ENCODE data around the gene KLRK1. TPM values are rescaled to one million over a fixed set of nuclear protein-coding genes. Genes with fewer than 3 reads are reported as not detected.
"Not testable (repeated sequence)": the region's sequence is repeated elsewhere in the genome, so short reads cannot be mapped to it uniquely, and the experiment has no call there.

Gene KLRK1
- total and polyA plus RNA-seq, 4 donors, result 0.59 to 3.5 (median 1.7) TPM

DNA sequence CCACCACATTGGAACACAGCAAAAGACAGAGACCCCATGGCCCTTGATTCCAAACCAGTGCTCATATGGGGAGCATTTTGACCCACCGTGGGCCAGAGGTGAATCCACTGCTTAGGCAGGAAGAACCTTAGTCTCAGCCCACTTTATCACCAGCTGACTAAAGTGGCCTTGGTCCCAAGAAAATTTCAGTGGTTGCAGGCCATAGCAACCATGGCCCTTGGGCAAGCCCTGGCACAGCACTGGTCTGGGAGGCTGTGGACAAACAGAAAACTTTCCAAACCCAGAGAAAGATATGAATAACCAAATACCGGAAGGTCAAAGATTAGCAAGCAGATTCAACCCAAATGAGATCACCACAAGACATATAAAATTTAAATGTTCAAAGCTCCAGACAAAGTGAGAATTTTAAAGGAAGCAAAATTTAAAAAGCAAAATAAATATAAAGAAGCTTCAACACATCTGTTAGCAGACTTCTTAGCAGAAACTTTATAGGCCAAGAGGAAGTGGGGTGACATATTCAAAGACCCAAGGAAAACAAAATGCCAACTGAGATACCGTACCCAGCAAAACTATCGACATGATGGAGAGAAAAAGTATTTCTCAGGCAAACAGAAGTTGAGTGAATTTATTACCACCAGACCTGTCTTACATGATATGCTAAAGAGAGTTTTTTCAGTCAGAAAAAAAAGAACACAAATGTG, 7.8 kb downstream of the KLRK1 start:
- intact Hi-C loops (cut with DNase I), result no loop called here
- no peaks in the 10 kb centered on the region for H3K27me3 ChIP-seq (ENCODE audit: control insufficient read depth in 1 of 2, insufficient read depth in 2 of 2, low read length in 1 of 2)
- H3K4me3 ChIP-seq (ENCODE audit: low read length in 2 of 2), result no peak overlapping the region
- H3K4me1 ChIP-seq (ENCODE audit: control insufficient read depth in 1 of 2, insufficient read depth in 2 of 2, low read length in 2 of 2), result no peaks in the 10 kb centered on the region
- H3K27ac ChIP-seq (ENCODE audit: low read depth in 1 of 2, low read length in 2 of 2), result no peak overlapping the region
- ATAC-seq (ENCODE audit: low FRiP score) (no peak), DNase-seq (no peak)
- H3K9me3 ChIP-seq (ENCODE audit: control insufficient read depth, low read length), result no peaks in the 10 kb centered on the region
- H3K36me3 ChIP-seq (ENCODE audit: control insufficient read depth in 1 of 2, insufficient read depth in 2 of 2, low read length in 1 of 2), result no peaks in the 10 kb centered on the region
- 61 to 69% methylated on average over 4 of the region's 4 CpGs for WGBS, 2 donors

DNA sequence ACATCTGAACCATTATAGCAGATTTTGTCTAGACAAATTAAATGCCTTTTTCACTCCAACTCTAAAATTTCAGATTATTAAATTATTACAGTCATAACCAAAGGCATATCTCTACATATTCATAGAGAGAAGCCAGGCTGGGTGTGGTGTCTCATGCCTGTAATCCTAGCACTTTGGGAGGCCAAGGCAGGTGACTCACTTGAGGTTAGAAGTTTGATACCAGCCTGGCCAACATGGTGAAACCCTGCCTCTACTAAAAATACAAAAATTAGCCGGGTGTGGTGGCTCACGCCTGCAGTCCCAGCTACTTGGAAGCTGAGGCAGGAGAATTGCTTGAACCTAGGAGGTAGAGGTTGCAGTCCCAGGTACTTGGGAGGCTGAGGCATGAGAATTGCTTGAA, 11.1 kb downstream of the KLRK1 start:
- H3K9me3 ChIP-seq (ENCODE audit: control insufficient read depth, low read length); H3K27ac ChIP-seq (ENCODE audit: low read depth in 1 of 2, low read length in 2 of 2); H3K4me3 ChIP-seq (ENCODE audit: low read length in 2 of 2); H3K36me3 ChIP-seq (ENCODE audit: control insufficient read depth in 1 of 2, insufficient read depth in 2 of 2, low read length in 1 of 2); DNase-seq; ATAC-seq (ENCODE audit: low FRiP score); H3K27me3 ChIP-seq (ENCODE audit: control insufficient read depth in 1 of 2, insufficient read depth in 2 of 2, low read length in 1 of 2); intact Hi-C loops (cut with DNase I); H3K4me1 ChIP-seq (ENCODE audit: control insufficient read depth in 1 of 2, insufficient read depth in 2 of 2, low read length in 2 of 2): not testable (repeated sequence)
- 82 to 85% methylated on average over 2 of the region's 2 CpGs for WGBS, 2 donors

DNA sequence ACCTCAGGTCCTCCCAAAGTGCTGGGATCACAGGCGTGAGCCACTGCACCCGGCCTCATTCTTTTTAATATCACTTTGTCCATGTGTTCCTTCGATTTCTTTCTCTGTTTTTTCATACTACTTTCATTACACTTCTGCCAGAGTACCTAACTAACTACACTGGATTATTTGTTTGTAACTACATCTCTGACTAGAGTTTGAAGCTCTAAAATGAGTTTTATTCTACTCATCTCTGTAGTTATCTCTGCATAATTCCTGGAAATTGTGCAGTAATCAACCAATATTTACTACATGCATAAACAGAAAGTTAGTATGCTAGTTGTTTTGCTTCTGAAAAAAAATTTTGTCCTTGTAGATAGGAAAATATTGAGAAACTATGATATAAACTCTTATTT, 15.2 kb downstream of the KLRK1 start:
- DNase-seq (no peak), ATAC-seq (ENCODE audit: low FRiP score) (no peak)
- Histone ChIP-seq H3K27ac (ENCODE audit: low read depth in 1 of 2, low read length in 2 of 2) (no peak overlapping the region), H3K4me3 (ENCODE audit: low read length in 2 of 2) (no peak overlapping the region), H3K27me3 (ENCODE audit: control insufficient read depth in 1 of 2, insufficient read depth in 2 of 2, low read length in 1 of 2) (no peaks in the 10 kb centered on the region), H3K9me3 (ENCODE audit: control insufficient read depth, low read length) (no peaks in the 10 kb centered on the region), H3K36me3 (ENCODE audit: control insufficient read depth in 1 of 2, insufficient read depth in 2 of 2, low read length in 1 of 2) (no peaks in the 10 kb centered on the region), H3K4me1 (ENCODE audit: control insufficient read depth in 1 of 2, insufficient read depth in 2 of 2, low read length in 2 of 2) (no peaks in the 10 kb centered on the region)
- WGBS, 2 donors, result 90 to 91% methylated on average over 3 of the region's 3 CpGs
- intact Hi-C loops (cut with DNase I), result no loop called here

DNA sequence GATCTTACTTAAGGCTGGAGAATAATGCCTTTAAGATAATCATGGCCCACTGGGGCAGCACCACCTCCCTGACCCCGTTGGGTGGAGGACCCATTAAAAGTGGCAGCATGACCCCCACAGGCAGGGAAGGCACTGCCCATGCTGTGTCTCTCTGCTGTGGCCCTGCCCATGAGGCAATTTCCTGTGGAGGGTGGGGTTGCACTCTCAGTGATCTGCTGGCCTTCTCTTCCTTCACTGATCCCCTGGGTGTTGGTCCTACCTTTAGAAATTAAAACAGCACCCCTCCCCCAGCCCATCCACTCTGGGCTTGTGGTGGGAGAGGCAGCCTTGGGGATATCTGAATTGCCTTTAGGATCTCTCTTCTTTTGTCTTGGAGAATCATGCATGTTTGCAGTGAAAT, 17.3 kb downstream of the KLRK1 start:
- H3K36me3 ChIP-seq (ENCODE audit: control insufficient read depth in 1 of 2, insufficient read depth in 2 of 2, low read length in 1 of 2), result no peaks in the 10 kb centered on the region
- no peaks in the 10 kb centered on the region for H3K9me3 ChIP-seq (ENCODE audit: control insufficient read depth, low read length)
- H3K27me3 ChIP-seq (ENCODE audit: control insufficient read depth in 1 of 2, insufficient read depth in 2 of 2, low read length in 1 of 2), result no peaks in the 10 kb centered on the region
- 44 to 55% methylated on average over 1 of the region's 1 CpG for WGBS, 2 donors
- H3K4me3 ChIP-seq (ENCODE audit: low read length in 2 of 2), result no peak overlapping the region
- intact Hi-C loops (cut with DNase I), result no loop called here
- H3K27ac ChIP-seq (ENCODE audit: low read depth in 1 of 2, low read length in 2 of 2), result no peak overlapping the region
- H3K4me1 ChIP-seq (ENCODE audit: control insufficient read depth in 1 of 2, insufficient read depth in 2 of 2, low read length in 2 of 2), result no peaks in the 10 kb centered on the region
- DNase-seq, result no peak
- ATAC-seq (ENCODE audit: low FRiP score), result peak; percentile 48

GRCh38 chr12:10371893-10372535, 17.8 kb downstream of the KLRK1 start:
- ATAC-seq (ENCODE audit: low FRiP score); H3K4me3 ChIP-seq (ENCODE audit: low read length in 2 of 2); H3K27me3 ChIP-seq (ENCODE audit: control insufficient read depth in 1 of 2, insufficient read depth in 2 of 2, low read length in 1 of 2); H3K9me3 ChIP-seq (ENCODE audit: control insufficient read depth, low read length); DNase-seq; H3K36me3 ChIP-seq (ENCODE audit: control insufficient read depth in 1 of 2, insufficient read depth in 2 of 2, low read length in 1 of 2); H3K4me1 ChIP-seq (ENCODE audit: control insufficient read depth in 1 of 2, insufficient read depth in 2 of 2, low read length in 2 of 2); intact Hi-C loops (cut with DNase I); H3K27ac ChIP-seq (ENCODE audit: low read depth in 1 of 2, low read length in 2 of 2): not testable (repeated sequence)
- 57 to 66% methylated on average over 6 of the region's 6 CpGs for WGBS, 2 donors

DNA sequence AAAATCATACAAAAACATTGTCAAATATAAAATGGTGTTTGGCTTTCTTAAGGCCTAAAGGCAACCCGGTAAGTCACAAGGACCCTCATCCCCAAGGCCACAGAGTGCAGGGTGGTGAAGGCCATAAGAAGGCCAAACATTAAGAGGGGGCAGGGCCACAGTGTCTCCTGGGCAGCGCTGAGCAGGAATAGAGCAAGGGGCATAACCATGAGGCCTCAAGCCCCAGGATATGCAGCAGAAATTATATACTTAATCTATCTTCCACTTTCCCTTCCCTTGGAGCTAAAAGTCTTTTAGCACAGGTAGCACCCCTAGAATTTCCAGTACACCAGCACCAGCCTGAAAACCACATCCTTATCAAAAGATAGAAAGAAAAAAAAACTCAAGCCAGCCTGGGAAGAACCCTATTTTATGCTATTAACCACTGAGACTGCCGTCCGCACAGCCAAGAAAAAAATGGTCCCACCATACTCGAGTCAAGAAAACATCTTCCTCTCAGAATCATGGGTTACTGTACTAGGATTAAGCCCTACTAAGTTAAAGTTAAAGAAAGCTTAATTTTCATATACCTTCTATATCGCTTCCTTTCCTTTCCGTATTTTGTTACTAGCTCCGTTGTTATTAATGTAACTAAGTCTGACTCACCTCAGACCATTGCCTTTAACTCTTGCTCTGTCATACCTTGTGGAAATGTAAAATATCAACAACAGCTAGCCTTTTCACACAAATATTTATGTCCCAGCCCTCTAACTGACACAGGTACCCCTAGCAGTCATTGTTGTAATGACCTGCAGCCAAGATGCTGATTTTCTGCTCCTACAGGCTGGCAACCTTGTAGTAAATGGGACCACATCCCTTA, 20.1 kb downstream of the KLRK1 start:
- WGBS, 2 donors, result 89 to 90% methylated on average over 8 of the region's 8 CpGs
- Histone ChIP-seq H3K4me1 (ENCODE audit: control insufficient read depth in 1 of 2, insufficient read depth in 2 of 2, low read length in 2 of 2) (no peaks in the 10 kb centered on the region), H3K27ac (ENCODE audit: low read depth in 1 of 2, low read length in 2 of 2) (no peak overlapping the region), H3K36me3 (ENCODE audit: control insufficient read depth in 1 of 2, insufficient read depth in 2 of 2, low read length in 1 of 2) (no peaks in the 10 kb centered on the region), H3K4me3 (ENCODE audit: low read length in 2 of 2) (no peak overlapping the region), H3K9me3 (ENCODE audit: control insufficient read depth, low read length) (no peaks in the 10 kb centered on the region), H3K27me3 (ENCODE audit: control insufficient read depth in 1 of 2, insufficient read depth in 2 of 2, low read length in 1 of 2) (no peaks in the 10 kb centered on the region)
- intact Hi-C loops (cut with DNase I), result loop anchor here in 1 of 2 donors (10.0 kb wide), 1 partner anchor 155 kb away; the partner anchor contains the start of gene GABARAPL1
- no peak for ATAC-seq (ENCODE audit: low FRiP score)
- no peak for DNase-seq

DNA sequence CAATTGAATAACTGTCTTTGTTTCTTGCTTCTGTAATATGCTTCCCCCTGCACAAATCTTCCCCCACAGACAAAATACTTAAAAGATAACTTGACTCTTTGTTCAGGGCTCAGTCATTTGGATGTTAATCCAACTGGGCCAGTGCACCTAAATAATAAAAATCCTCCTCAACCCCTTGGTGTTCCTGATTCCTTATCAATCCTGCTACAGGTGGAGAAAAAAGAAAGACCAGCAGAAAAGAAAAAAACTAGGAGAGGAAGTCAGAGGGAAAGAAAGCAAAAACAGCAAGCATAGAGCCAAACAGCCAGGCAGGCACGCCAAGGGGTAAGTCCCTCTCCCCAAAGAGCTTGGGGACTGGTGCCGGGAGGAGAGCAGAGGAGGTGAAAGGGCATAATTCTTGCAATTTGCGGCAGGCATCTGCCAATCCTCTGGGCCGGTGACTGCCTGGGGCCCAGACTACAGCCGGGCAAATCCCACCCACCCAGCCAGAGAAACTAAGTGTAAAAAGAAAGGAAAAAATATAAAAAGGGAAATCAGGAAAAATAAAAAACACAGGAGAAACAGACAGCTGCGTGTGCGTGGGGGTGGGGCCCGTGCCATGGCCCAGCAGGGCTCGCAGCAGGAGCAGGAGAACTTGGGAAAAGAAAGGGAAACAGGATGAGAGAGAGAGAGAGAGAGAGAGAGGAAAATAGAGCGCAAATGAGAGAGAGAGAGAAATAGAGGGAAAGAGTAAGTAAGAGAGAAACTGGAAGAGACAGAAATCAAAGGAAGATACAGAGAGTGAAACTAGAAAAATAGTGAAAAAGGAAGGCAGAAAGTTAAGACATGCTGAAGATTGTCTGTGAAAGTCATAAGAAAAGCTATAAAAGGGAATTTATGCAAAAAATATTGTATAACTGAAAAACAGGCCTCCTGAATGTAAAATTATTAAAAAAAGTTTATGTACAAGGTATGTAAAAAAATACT, 21.4 kb downstream of the KLRK1 start:
- ATAC-seq (ENCODE audit: low FRiP score), result no peak
- intact Hi-C loops (cut with DNase I), result loop anchor here in 1 of 2 donors (10.0 kb wide), 1 partner anchor 154 kb away; the partner anchor contains the start of gene GABARAPL1
- H3K27me3 ChIP-seq (ENCODE audit: control insufficient read depth in 1 of 2, insufficient read depth in 2 of 2, low read length in 1 of 2), result no peaks in the 10 kb centered on the region
- no peak for DNase-seq
- no peak overlapping the region for H3K27ac ChIP-seq (ENCODE audit: low read depth in 1 of 2, low read length in 2 of 2)
- no peaks in the 10 kb centered on the region for H3K36me3 ChIP-seq (ENCODE audit: control insufficient read depth in 1 of 2, insufficient read depth in 2 of 2, low read length in 1 of 2)
- no peak overlapping the region for H3K4me3 ChIP-seq (ENCODE audit: low read length in 2 of 2)
- H3K4me1 ChIP-seq (ENCODE audit: control insufficient read depth in 1 of 2, insufficient read depth in 2 of 2, low read length in 2 of 2), result no peaks in the 10 kb centered on the region
- 56 to 90% methylated on average over 10 of the region's 10 CpGs for WGBS, 2 donors
- no peaks in the 10 kb centered on the region for H3K9me3 ChIP-seq (ENCODE audit: control insufficient read depth, low read length)

DNA sequence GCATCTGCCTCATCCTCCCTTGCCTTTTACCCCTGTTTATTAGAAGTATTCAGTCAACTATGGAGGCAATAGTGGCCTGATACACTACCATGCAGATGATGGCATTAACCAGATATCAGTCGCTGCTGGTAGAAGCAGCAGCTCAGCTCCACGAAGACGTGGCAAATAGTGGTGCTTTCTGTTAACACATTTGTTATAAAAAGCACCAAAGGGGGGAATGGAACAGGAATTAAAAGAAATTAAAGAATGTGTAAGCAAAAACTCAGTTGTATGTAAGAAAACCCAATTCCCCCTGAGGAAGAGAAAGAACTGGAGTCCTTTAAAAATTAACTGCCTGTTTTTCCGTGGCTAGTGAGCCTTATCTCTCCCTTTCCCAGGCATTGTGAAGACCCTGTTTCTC, 22.1 kb downstream of the KLRK1 start:
- not testable (repeated sequence) for H3K4me3 ChIP-seq (ENCODE audit: low read length in 2 of 2); H3K4me1 ChIP-seq (ENCODE audit: control insufficient read depth in 1 of 2, insufficient read depth in 2 of 2, low read length in 2 of 2); H3K9me3 ChIP-seq (ENCODE audit: control insufficient read depth, low read length); ATAC-seq (ENCODE audit: low FRiP score); H3K36me3 ChIP-seq (ENCODE audit: control insufficient read depth in 1 of 2, insufficient read depth in 2 of 2, low read length in 1 of 2); DNase-seq; H3K27ac ChIP-seq (ENCODE audit: low read depth in 1 of 2, low read length in 2 of 2); H3K27me3 ChIP-seq (ENCODE audit: control insufficient read depth in 1 of 2, insufficient read depth in 2 of 2, low read length in 1 of 2)
- intact Hi-C loops (cut with DNase I), result loop anchor here in 1 of 2 donors (10.0 kb wide), 1 partner anchor 153 kb away; the partner anchor contains the start of gene GABARAPL1
- 70 to 73% methylated on average over 4 of the region's 4 CpGs for WGBS, 2 donors

All from aorta (tissue), 5 donors.